GM12878 (cell line): Measurements from ENCODE around the gene PDE10A. TPM values are rescaled to one million over a fixed set of nuclear protein-coding genes. Genes with fewer than 3 reads are reported as not detected.

Experiments
- ATAC-seq: fragments of 200-7000 bp; cut with Tn5 transposase; 3 replicates; pipeline ENCODE4 v1.9.1; 2020; ENCODE audit warnings: mild to moderate bottlenecking, moderate library complexity
- BruUV-seq: library from RNA; stranded (reverse); fragments of 400-500 nt; replicated peaks from 2 replicates; lab custom pipeline; 2021; lab: Mats Ljungman, UMichigan
- CTCF ChIA-PET: fragments of 300-600 bp; sonication (Branson Sonifier 250); formaldehyde crosslinking; extraction: SDS; loops from one replicate; lab custom pipeline; 2021; ENCODE audit warnings: inconsistent platforms; lab: Yijun Ruan, JAX
- POLR2A ChIA-PET: fragments of 350-600 bp; formaldehyde crosslinking; extraction: SDS; loops from one replicate; lab custom pipeline; 2021; ENCODE audit warnings: inconsistent platforms; lab: Charles Lee
- RAD21 ChIA-PET: fragments of 300-600 bp; sonication (Branson Sonifier 250); formaldehyde crosslinking; loops from one replicate; lab custom pipeline; 2023; ENCODE audit warnings: antibody characterized with exemption; ENCODE audit not compliant: unreplicated experiment; lab: Charles Lee
- SMC1A ChIA-PET: fragments of 300-600 bp; sonication (Branson Sonifier 250); formaldehyde crosslinking; loops from one replicate; lab custom pipeline; 2023; ENCODE audit not compliant: unreplicated experiment, uncharacterized antibody; lab: Charles Lee
- DNase-seq: peaks from one replicate; pipeline ENCODE4 v3.0.0-alpha.2; 2011; ENCODE audit warnings: low read depth, low spot score
- FAIRE-seq: peaks from 3 replicates; lab custom pipeline; 2011; peaks lifted over from hg19 to GRCh38; lab: Jason Lieb, UNC
- H2AFZ ChIP-seq: 2 replicates; pipeline ENCODE4 v1.6.0; 2011; ENCODE audit warnings: low read depth, low read length, control low read depth; ENCODE audit not compliant: control insufficient read depth
- H3K27ac ChIP-seq: 2 replicates; pipeline ENCODE4 v1.5.1; 2011; ENCODE audit warnings: control low read depth; ENCODE audit not compliant: control insufficient read depth, insufficient read depth
- H3K27me3 ChIP-seq, 2 experiments: replicated peaks in 1 of 2; 2 replicates each; pipeline versions ENCODE4 v1.6.0 to v1.6.1; 2011; ENCODE audit warnings: low read length in 1 of 2; ENCODE audit not compliant: control insufficient read depth in 2 of 2, insufficient read depth in 2 of 2
- H3K36me3 ChIP-seq, 2 experiments: 2 replicates each; pipeline ENCODE4 v1.5.1; 2011; ENCODE audit warnings: low read length in 1 of 2; ENCODE audit not compliant: control insufficient read depth in 2 of 2, insufficient read depth in 2 of 2
- H3K4me1 ChIP-seq: 2 replicates; pipeline ENCODE4 v1.6.1; 2011; ENCODE audit warnings: mild to moderate bottlenecking, low read length, moderate library complexity, mixed read lengths; ENCODE audit not compliant: control insufficient read depth, insufficient read depth
- H3K4me2 ChIP-seq: 2 replicates; pipeline ENCODE4 v1.6.0; 2011; ENCODE audit warnings: control low read depth; ENCODE audit not compliant: control insufficient read depth, insufficient read depth
- H3K4me3 ChIP-seq: fragments of 200-600 bp; sonication (generic); 2 replicates; pipeline ENCODE4 v1.5.1; 2016
- H3K79me2 ChIP-seq: 2 replicates; pipeline ENCODE4 v1.6.0; 2011; ENCODE audit warnings: low read length; ENCODE audit not compliant: control insufficient read depth, insufficient read depth
- H3K9ac ChIP-seq: 2 replicates; pipeline ENCODE4 v1.8.0; 2011; ENCODE audit warnings: low read length, control low read depth, mixed read lengths; ENCODE audit not compliant: control insufficient read depth, insufficient read depth
- H3K9me3 ChIP-seq: replicated peaks from 3 replicates; pipeline ENCODE4 v1.5.1; 2011; ENCODE audit warnings: mild to moderate bottlenecking, low read length; ENCODE audit not compliant: control insufficient read depth, insufficient read depth
- H4K20me1 ChIP-seq: 2 replicates; pipeline ENCODE4 v1.6.0; 2011; ENCODE audit not compliant: control insufficient read depth, insufficient read depth
- BCL11A ChIP-seq: IDR thresholded peaks from 2 replicates; pipeline ENCODE4 v1.6.1; 2011; ENCODE audit warnings: low read depth, low read length
- CBX3 ChIP-seq: fragments of 200-600 bp; sonication (generic); IDR thresholded peaks from 2 replicates; pipeline ENCODE4 v1.6.1; 2016; ENCODE audit warnings: low read depth, borderline replicate concordance
- CBX5 ChIP-seq: sonication (generic); IDR thresholded peaks from 2 replicates; pipeline ENCODE4 v1.6.1; 2016; ENCODE audit warnings: low read depth, moderate library complexity, mild to moderate bottlenecking, inconsistent platforms
- IRF5 ChIP-seq: fragments of 450-650 bp; IDR thresholded peaks from 2 replicates; pipeline ENCODE4 v1.6.1; 2017; ENCODE audit warnings: borderline replicate concordance
- JUNB ChIP-seq: IDR thresholded peaks from 2 replicates; pipeline ENCODE4 v1.6.1; 2016; ENCODE audit warnings: antibody characterized with exemption, mild to moderate bottlenecking
- MEF2B ChIP-seq: fragments of 450-650 bp; IDR thresholded peaks from 2 replicates; pipeline ENCODE4 v1.6.1; 2018; ENCODE audit warnings: mild to moderate bottlenecking, moderate library complexity; ENCODE audit not compliant: partially characterized antibody, poor library complexity, severe bottlenecking
- NR2C2 ChIP-seq: IDR thresholded peaks from 2 replicates; pipeline ENCODE4 v1.6.1; 2011; ENCODE audit warnings: borderline replicate concordance, low read depth; ENCODE audit not compliant: control insufficient read depth, insufficient read length
- RFX5 ChIP-seq: IDR thresholded peaks from 2 replicates; pipeline ENCODE4 v1.6.1; 2011; ENCODE audit warnings: low read depth, low read length, improper control_type of control experiment
- TCF3 ChIP-seq: IDR thresholded peaks from 2 replicates; pipeline ENCODE4 v1.6.1; 2012; ENCODE audit warnings: low read depth, mild to moderate bottlenecking, low read length, borderline replicate concordance; ENCODE audit not compliant: insufficient read depth
- TCF7 ChIP-seq: IDR thresholded peaks from 2 replicates; pipeline ENCODE4 v1.6.1; 2014; ENCODE audit warnings: antibody characterized with exemption, borderline replicate concordance
- ZSCAN29 ChIP-seq: fragments of 450-650 bp; IDR thresholded peaks from 2 replicates; pipeline ENCODE4 v1.6.1; 2017; ENCODE audit warnings: mild to moderate bottlenecking, moderate library complexity
- WGBS: methylation state at CpG from one replicate; pipeline ENCODE4 v1.1.6; 2016; ENCODE audit warnings: low lambda C conversion rate; ENCODE audit not compliant: insufficient replicate concordance, insufficient coverage; ENCODE audit errors: missing lambda C conversion rate; 5-methylcytosine and 5-hydroxymethylcytosine counted together
- in situ Hi-C: fragments of 300-500 bp; cut with MboI; formaldehyde crosslinking; loops from 9 replicates; pipeline ENCODE4 v1.14.3; 2018; ENCODE audit warnings: mixed read lengths
- intact Hi-C: fragments of 100-400 bp; cut with micrococcal nuclease; formaldehyde crosslinking; loops from one replicate; pipeline ENCODE4 v1.14.2; 2022; ENCODE audit not compliant: unreplicated experiment
- polyA plus RNA-seq, 11 experiments: library from polyadenylated mRNA; depleted of rRNA in 4 of 11; unstranded in 6 of 11; stranded (reverse) in 5 of 11; fragments of >200 nt; fragmentation: Nextera tagmentation in 4 of 11; fragmentation: Illumina TruSeq in 1 of 11; extraction: Ambion mirVana in 4 of 11; extraction: Trizol in 1 of 11; gene quantifications; 1 replicate in 1 of 11; 2 replicates in 10 of 11; pipeline versions ENCODE4 v1.2.1 to v1.2.3, GENCODE V29; 2011 to 2016; ENCODE audit warnings: inconsistent platforms in 2 of 11, missing spikeins in 2 of 11, low read depth in 1 of 11
- total RNA-seq, 4 experiments: library from RNA; depleted of rRNA in 3 of 4; stranded (reverse); fragments of >200 nt in 3 of 4; fragmentation: Illumina TruSeq in 1 of 4; extraction: Trizol in 1 of 4; gene quantifications; 2 replicates each; pipeline versions ENCODE4 v1.2.1 to v1.2.3, GENCODE V29; 2013 to 2021
- TF ChIP-seq, protein P1 (sequence below): fragments of 450-650 bp; IDR thresholded peaks from 2 replicates; pipeline ENCODE4 v1.6.1; 2014; ENCODE audit warnings: mild to moderate bottlenecking
- TF ChIP-seq, protein P2 (sequence below): fragments of 450-650 bp; formaldehyde crosslinking; IDR thresholded peaks from 2 replicates; pipeline ENCODE4 v1.5.0; 2022; ENCODE audit warnings: mild to moderate bottlenecking, missing genetic modification characterization

The PDE10A gene
- total and polyA plus RNA-seq, 10 of the 15 experiments (the other 5 are each of a cell fraction or from before 2014, with no cell fraction given) = under 0.01 to 1.3 (median 0.03) TPM; not detected in 2

DNA sequence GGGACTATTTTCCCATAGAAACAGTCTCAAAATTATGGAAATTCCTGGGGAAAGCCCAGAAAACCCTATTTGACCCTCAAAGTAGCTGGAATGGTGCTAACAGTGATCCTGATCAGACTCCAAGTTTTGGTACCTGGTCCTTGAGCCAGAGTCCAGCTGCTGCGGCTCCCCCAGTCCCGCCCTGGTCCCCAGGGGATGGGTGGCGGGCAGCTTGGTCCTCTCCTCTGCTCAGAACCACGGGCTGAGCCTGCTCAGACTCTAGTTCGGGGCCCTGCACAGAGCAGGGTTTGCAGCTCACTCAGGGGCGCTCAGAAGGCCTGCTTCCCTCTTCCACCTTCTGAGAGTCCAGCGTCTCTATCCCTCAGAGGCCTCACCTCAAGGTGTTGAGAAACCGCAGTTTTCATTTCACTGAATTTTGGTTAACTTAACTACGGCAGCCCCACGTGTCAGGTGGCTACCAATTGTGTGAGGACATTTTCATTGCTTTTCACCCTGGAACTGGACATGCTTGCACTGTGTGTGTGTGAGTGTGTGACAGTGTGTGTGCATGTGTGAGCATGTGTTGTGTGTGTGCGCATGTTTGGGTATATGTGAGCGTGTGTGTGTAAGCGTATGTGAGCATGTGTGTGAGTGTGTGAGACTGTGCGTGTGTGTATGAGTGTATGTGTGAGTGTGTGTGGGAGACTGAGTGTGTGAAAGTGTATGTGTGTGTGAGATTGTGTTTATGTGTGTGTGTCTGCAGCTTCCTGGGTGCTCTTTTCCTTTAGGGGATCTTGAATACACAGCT, 44.2 kb upstream of the PDE10A start (continued):
- TF ChIP-seq MEF2B = peak; percentile 61
- TF ChIP-seq, protein P1, sequence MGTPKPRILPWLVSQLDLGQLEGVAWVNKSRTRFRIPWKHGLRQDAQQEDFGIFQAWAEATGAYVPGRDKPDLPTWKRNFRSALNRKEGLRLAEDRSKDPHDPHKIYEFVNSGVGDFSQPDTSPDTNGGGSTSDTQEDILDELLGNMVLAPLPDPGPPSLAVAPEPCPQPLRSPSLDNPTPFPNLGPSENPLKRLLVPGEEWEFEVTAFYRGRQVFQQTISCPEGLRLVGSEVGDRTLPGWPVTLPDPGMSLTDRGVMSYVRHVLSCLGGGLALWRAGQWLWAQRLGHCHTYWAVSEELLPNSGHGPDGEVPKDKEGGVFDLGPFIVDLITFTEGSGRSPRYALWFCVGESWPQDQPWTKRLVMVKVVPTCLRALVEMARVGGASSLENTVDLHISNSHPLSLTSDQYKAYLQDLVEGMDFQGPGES = no peak
- 0 out of 2 replicates have a peak, but pooled peaks have one; percentile 35 for TF ChIP-seq TCF3
- no peak for TF ChIP-seq RFX5
- TF ChIP-seq IRF5 = no peak

GRCh38 chr6:165705941-165706340, 42.9 kb upstream of the PDE10A start:
- H3K4me3 ChIP-seq = no peak overlapping the region
- 40% methylated on average over 5 of the region's 5 CpGs for WGBS
- in situ Hi-C loops (no loop called here), intact Hi-C loops (no loop called here)
- no peaks in the 10 kb centered on the region; the same call in 2 of the 3 replicates for H3K9me3 ChIP-seq
- no peak overlapping the region for H3K9ac ChIP-seq
- H3K4me1 ChIP-seq = no peaks in the 10 kb centered on the region
- H3K36me3 ChIP-seq = no peaks in the 10 kb centered on the region
- H2AFZ ChIP-seq = no peak overlapping the region
- no peak overlapping the region for H3K27ac ChIP-seq
- no peaks in the 10 kb centered on the region for H4K20me1 ChIP-seq
- ChIA-PET CTCF (interaction anchor here (1.0 to 1.5 kb wide), 2 partner anchors 24 to 266 kb away, joined by 5 read pairs; no protein-coding TSS in a partner anchor), POLR2A (interaction anchor here (1.0 kb wide), 1 partner anchor 14 kb away, joined by 3 read pairs; no protein-coding TSS in a partner anchor), RAD21 (interaction anchor here (1.0 to 1.2 kb wide), 2 partner anchors 24 to 266 kb away, joined by 3 read pairs; no protein-coding TSS in a partner anchor), SMC1A (interaction anchor here (0.8 to 2.1 kb wide), 3 partner anchors 23 to 266 kb away, joined by 3 to 7 read pairs (median 3); no protein-coding TSS in a partner anchor)
- BruUV-seq = no TSS peak
- no peak for DNase-seq
- H3K4me2 ChIP-seq = no peak overlapping the region
- FAIRE-seq = no peak
- H3K27me3 ChIP-seq = no peaks in the 10 kb centered on the region
- H3K79me2 ChIP-seq = no peaks in the 10 kb centered on the region
- no peak for ATAC-seq
- TF ChIP-seq ZSCAN29 (no peak), JUNB (no peak), TCF7 (no peak), CBX5 (no peak), CBX3 (no peak), BCL11A (no peak), NR2C2 (no peak)
- TF ChIP-seq, protein P2, sequence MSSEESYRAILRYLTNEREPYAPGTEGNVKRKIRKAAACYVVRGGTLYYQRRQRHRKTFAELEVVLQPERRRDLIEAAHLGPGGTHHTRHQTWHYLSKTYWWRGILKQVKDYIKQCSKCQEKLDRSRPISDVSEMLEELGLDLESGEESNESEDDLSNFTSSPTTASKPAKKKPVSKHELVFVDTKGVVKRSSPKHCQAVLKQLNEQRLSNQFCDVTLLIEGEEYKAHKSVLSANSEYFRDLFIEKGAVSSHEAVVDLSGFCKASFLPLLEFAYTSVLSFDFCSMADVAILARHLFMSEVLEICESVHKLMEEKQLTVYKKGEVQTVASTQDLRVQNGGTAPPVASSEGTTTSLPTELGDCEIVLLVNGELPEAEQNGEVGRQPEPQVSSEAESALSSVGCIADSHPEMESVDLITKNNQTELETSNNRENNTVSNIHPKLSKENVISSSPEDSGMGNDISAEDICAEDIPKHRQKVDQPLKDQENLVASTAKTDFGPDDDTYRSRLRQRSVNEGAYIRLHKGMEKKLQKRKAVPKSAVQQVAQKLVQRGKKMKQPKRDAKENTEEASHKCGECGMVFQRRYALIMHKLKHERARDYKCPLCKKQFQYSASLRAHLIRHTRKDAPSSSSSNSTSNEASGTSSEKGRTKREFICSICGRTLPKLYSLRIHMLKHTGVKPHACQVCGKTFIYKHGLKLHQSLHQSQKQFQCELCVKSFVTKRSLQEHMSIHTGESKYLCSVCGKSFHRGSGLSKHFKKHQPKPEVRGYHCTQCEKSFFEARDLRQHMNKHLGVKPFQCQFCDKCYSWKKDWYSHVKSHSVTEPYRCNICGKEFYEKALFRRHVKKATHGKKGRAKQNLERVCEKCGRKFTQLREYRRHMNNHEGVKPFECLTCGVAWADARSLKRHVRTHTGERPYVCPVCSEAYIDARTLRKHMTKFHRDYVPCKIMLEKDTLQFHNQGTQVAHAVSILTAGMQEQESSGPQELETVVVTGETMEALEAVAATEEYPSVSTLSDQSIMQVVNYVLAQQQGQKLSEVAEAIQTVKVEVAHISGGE = no peak
